SK-N-SH (cell line): ENCODE results near the gene FYB1. TPM values are rescaled to one million over a fixed set of nuclear protein-coding genes. Genes with fewer than 3 reads are reported as not detected.

Experiments
- CTCF ChIA-PET: fragments of 300-600, 350-600 bp; formaldehyde crosslinking; extraction: SDS; loops from one replicate; lab custom pipeline; 2021; lab: Yijun Ruan, JAX
- POLR2A ChIA-PET: fragments of 350-600 bp; sonication (Branson Sonifier 250); formaldehyde crosslinking; extraction: SDS; loops from one replicate; lab custom pipeline; 2020; ENCODE audit warnings: antibody characterized with exemption, inconsistent platforms; lab: Yijun Ruan, JAX
- DNase-seq: peaks from one replicate; pipeline ENCODE4 v3.0.0; 2012
- H2AFZ ChIP-seq: fragments of 200-600 bp; sonication (generic); 2 replicates; pipeline ENCODE4 v1.8.1; 2016; ENCODE audit warnings: antibody characterized with exemption, mild to moderate bottlenecking, low read depth
- H3F3A ChIP-seq: fragments of 200-600 bp; sonication (generic); replicated peaks from 2 replicates; pipeline ENCODE3; 2016; ENCODE audit warnings: antibody characterized with exemption, mild to moderate bottlenecking; ENCODE audit not compliant: insufficient read depth
- H3K27ac ChIP-seq, 2 experiments: fragments of 200-500 bp in 1 of 2; fragments of 200-600 bp in 1 of 2; sonication (Bioruptor generic) in 1 of 2; sonication (generic), shearing (Covaris generic) in 1 of 2; 2 replicates each; pipeline versions ENCODE4 v1.5.1 to v1.6.1; 2014 to 2016; ENCODE audit warnings: low read depth in 2 of 2, inconsistent platforms in 1 of 2, low read length in 1 of 2, mild to moderate bottlenecking in 1 of 2, mixed read lengths in 1 of 2
- H3K27me3 ChIP-seq: fragments of 200-600 bp; sonication (generic), shearing (Covaris generic); 2 replicates; pipeline ENCODE4 v1.6.1; 2016; ENCODE audit warnings: mixed run types; ENCODE audit not compliant: insufficient read depth
- H3K36me3 ChIP-seq, 2 experiments: fragments of 200-500 bp in 1 of 2; fragments of 200-600 bp in 1 of 2; sonication (Bioruptor generic) in 1 of 2; sonication (generic) in 1 of 2; replicated peaks in 1 of 2; 2 replicates each; pipeline versions ENCODE3 to v1.5.1; 2014 to 2016; ENCODE audit warnings: low read length in 1 of 2, mild to moderate bottlenecking in 1 of 2; ENCODE audit not compliant: insufficient read depth in 2 of 2, control insufficient read depth in 1 of 2
- H3K4me1 ChIP-seq, 2 experiments: fragments of 200-500 bp in 1 of 2; fragments of 200-600 bp in 1 of 2; sonication (Bioruptor generic) in 1 of 2; sonication (generic), shearing (Covaris generic) in 1 of 2; 2 replicates each; pipeline versions ENCODE4 v1.5.1 to v1.6.1; 2014 to 2016; ENCODE audit warnings: low read depth in 1 of 2, low read length in 1 of 2, mixed run types in 1 of 2; ENCODE audit not compliant: insufficient read depth in 2 of 2, control insufficient read depth in 1 of 2
- H3K4me2 ChIP-seq: fragments of 200-600 bp; sonication (generic), shearing (Covaris generic); 2 replicates; pipeline ENCODE4 v1.6.1; 2017; ENCODE audit warnings: mixed run types
- H3K4me3 ChIP-seq, 2 experiments: fragments of 200-500 bp in 1 of 2; fragments of 200-600 bp in 1 of 2; sonication (Bioruptor generic) in 1 of 2; sonication (generic), shearing (Covaris generic) in 1 of 2; 2 replicates each; pipeline versions ENCODE4 v1.5.1 to v1.8.1; 2014 to 2016; ENCODE audit warnings: low read depth in 2 of 2, inconsistent platforms in 1 of 2, low read length in 1 of 2, mild to moderate bottlenecking in 1 of 2, mixed read lengths in 1 of 2, moderate library complexity in 1 of 2
- H3K79me2 ChIP-seq: fragments of 200-600 bp; sonication (generic); 2 replicates; pipeline ENCODE4 v1.8.1; 2017; ENCODE audit warnings: mild to moderate bottlenecking; ENCODE audit not compliant: insufficient read depth
- H3K9ac ChIP-seq: fragments of 200-600 bp; sonication (generic); 2 replicates; pipeline ENCODE4 v1.6.1; 2017; ENCODE audit warnings: mixed run types
- H3K9me2 ChIP-seq: fragments of 200-600 bp; sonication (generic); 2 replicates; pipeline ENCODE4 v1.6.1; 2017; ENCODE audit warnings: mixed run types
- H3K9me3 ChIP-seq: fragments of 200-600 bp; sonication (generic); 2 replicates; pipeline ENCODE4 v1.6.1; 2017; ENCODE audit warnings: mixed run types, mild to moderate bottlenecking, moderate library complexity
- H4K20me1 ChIP-seq: fragments of 200-600 bp; sonication (generic); 2 replicates; pipeline ENCODE4 v1.6.1; 2017; ENCODE audit warnings: mild to moderate bottlenecking, mixed run types; ENCODE audit not compliant: insufficient read depth
- CHD2 ChIP-seq: fragments of 150-350 bp; IDR thresholded peaks from 2 replicates; pipeline ENCODE4 v1.6.1; 2018; ENCODE audit warnings: low read length; ENCODE audit not compliant: partially characterized antibody
- CTCF ChIP-seq: fragments of 200-600 bp; sonication (generic); IDR thresholded peaks from 2 replicates; pipeline ENCODE4 v1.6.1; 2017; ENCODE audit warnings: antibody characterized with exemption, mild to moderate bottlenecking, moderate library complexity
- FOSL2 ChIP-seq: IDR thresholded peaks from 2 replicates; pipeline ENCODE4 v1.4.0; 2012; ENCODE audit warnings: low read depth, mild to moderate bottlenecking, moderate library complexity, borderline replicate concordance
- GABPA ChIP-seq: IDR thresholded peaks from 2 replicates; pipeline ENCODE4 v1.4.0; 2012; ENCODE audit warnings: low read depth, mild to moderate bottlenecking
- JUND ChIP-seq: IDR thresholded peaks from 2 replicates; pipeline ENCODE4 v1.4.0; 2012
- NFIC ChIP-seq: IDR thresholded peaks from 2 replicates; pipeline ENCODE4 v1.4.0; 2012; ENCODE audit warnings: borderline replicate concordance
- POLR2AphosphoS5 ChIP-seq: IDR thresholded peaks from 2 replicates; pipeline ENCODE4 v1.6.1; 2012; ENCODE audit warnings: low read depth, low read length
- REST ChIP-seq: IDR thresholded peaks from 2 replicates; pipeline ENCODE4 v1.6.1; 2012; ENCODE audit warnings: mild to moderate bottlenecking, low read depth, low read length, moderate library complexity
- RFX5 ChIP-seq: IDR thresholded peaks from 2 replicates; pipeline ENCODE4 v1.6.1; 2012; ENCODE audit warnings: mild to moderate bottlenecking, improper control_type of control experiment, low read length
- TAF1 ChIP-seq: IDR thresholded peaks from 2 replicates; pipeline ENCODE4 v1.6.1; 2012; ENCODE audit warnings: low read depth, mild to moderate bottlenecking, low read length, moderate library complexity, borderline replicate concordance
- TCF12 ChIP-seq: IDR thresholded peaks from 2 replicates; pipeline ENCODE4 v1.4.0; 2012
- TEAD4 ChIP-seq: IDR thresholded peaks from 2 replicates; pipeline ENCODE4 v1.4.0; 2012; ENCODE audit warnings: mild to moderate bottlenecking, borderline replicate concordance; ENCODE audit not compliant: insufficient read depth
- USF2 ChIP-seq: fragments of 150-350 bp; IDR thresholded peaks from 2 replicates; pipeline ENCODE4 v1.6.1; 2017; ENCODE audit warnings: antibody characterized with exemption, low read length, low read depth, borderline replicate concordance
- YY1 ChIP-seq: IDR thresholded peaks from 2 replicates; pipeline ENCODE4 v1.4.0; 2012; ENCODE audit warnings: low read depth, mild to moderate bottlenecking
- WGBS: methylation state at CpG from one replicate; pipeline ENCODE4 v1.1.6; 2017; ENCODE audit warnings: low lambda C conversion rate; 5-methylcytosine and 5-hydroxymethylcytosine counted together
- polyA plus RNA-seq, 3 experiments: library from polyadenylated mRNA; depleted of rRNA; stranded (reverse); fragments of >200 nt; gene quantifications; 2 replicates each; pipeline ENCODE4 v1.2.3, GENCODE V29; 2012

Gene FYB1
- polyA plus RNA-seq, 1 of the 3 experiments (the other 2 are of a cell fraction) = not detected

DNA sequence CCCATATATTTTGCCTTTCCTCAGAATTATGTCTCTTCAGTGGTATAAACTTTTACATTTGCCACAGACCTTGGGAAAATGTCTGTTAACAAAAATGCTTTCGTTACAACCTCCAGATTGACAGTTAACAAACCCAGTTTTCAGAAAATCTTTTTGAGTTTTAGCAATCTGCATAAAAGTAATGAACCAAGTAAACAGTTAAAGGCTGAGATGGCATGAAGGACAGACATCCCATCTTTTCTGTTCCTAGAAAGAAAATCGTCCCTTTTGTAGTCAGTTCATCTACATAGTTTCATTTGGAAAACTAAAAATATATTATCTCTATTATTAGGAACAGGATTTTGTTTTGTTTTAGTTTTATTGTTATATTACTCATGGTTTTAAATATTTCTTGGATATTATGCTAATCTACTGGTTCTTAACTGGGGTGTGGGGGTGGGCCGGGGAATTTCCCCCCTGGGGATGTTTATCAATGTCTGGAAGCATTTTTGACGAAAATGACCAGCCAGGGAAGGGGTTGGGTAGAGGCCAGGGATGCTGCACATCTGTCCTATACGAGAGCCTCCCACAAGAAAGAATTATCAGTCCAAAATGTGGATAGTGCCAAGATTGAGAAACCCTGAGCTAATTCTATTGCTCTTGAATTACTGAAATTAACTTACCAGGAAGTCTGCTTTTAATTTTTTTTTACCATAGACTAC is 11.9 kb downstream of the FYB1 start:
- TF ChIP-seq RFX5 (no peak), FOSL2 (no peak), USF2 (no peak), REST (no peak), GABPA (no peak), TEAD4 (no peak), CTCF (no peak), CHD2 (no peak), NFIC (no peak), YY1 (no peak), JUND (no peak), TCF12 (no peak), POLR2AphosphoS5 (no peak), TAF1 (no peak)
- 6% methylated on average over 5 of the region's 5 CpGs for WGBS

More for the DNA sequence above, 11.9 kb downstream of the FYB1 start:
- H2AFZ ChIP-seq = no peak overlapping the region
- H3K9me3 ChIP-seq = no peaks in the 10 kb centered on the region
- H3K9me2 ChIP-seq = no peaks in the 10 kb centered on the region
- CTCF ChIA-PET = interaction anchor here (2.1 kb wide), 1 partner anchor 10 kb away, joined by 15 read pairs; no protein-coding TSS in a partner anchor
- H3K27ac ChIP-seq = no peak overlapping the region
- no peaks in the 10 kb centered on the region for H3F3A ChIP-seq
- H3K4me1 ChIP-seq = no peaks in the 10 kb centered on the region
- H3K4me3 ChIP-seq = no peak overlapping the region
- no peaks in the 10 kb centered on the region for H4K20me1 ChIP-seq
- H3K79me2 ChIP-seq = no peaks in the 10 kb centered on the region
- no peak for DNase-seq
- peaks cover 70% of the 10 kb centered on the region for H3K27me3 ChIP-seq
- no peaks in the 10 kb centered on the region for H3K36me3 ChIP-seq
- POLR2A ChIA-PET = no interaction called here
- no peak overlapping the region for H3K4me2 ChIP-seq
- H3K9ac ChIP-seq = no peak overlapping the region
